Measurements from ENCODE around the gene NPR3.

NPR3 gene

GRCh38 chr5:32777222-32777621 lies 66.1 kb downstream of the NPR3 start:
- DNase-seq (ENCODE audit: low read depth): no peak
- no peak overlapping the region for H3K4me3 ChIP-seq (ENCODE audit: control insufficient read depth, low read depth, low read length)
- no peak for TF ChIP-seq CTCF (IDR thresholded peaks at IDR 0.05; ENCODE audit: control insufficient read depth, insufficient read depth, low read depth, low read length, missing control alignments)

GRCh38 chr5:32777733-32778132 lies 66.6 kb downstream of the NPR3 start:
- no peak overlapping the region for H3K4me3 ChIP-seq (ENCODE audit: control insufficient read depth, low read depth, low read length)
- TF ChIP-seq CTCF (IDR thresholded peaks at IDR 0.05; ENCODE audit: control insufficient read depth, insufficient read depth, low read depth, low read length, missing control alignments): no peak
- no peak for DNase-seq (ENCODE audit: low read depth)

- DNase-seq (ENCODE audit: low read depth): no peak
- no peak for TF ChIP-seq CTCF (IDR thresholded peaks at IDR 0.05; ENCODE audit: control insufficient read depth, insufficient read depth, low read depth, low read length, missing control alignments)
- H3K4me3 ChIP-seq (ENCODE audit: control insufficient read depth, low read depth, low read length): no peak overlapping the region
These were observed 67.3 kb downstream of the NPR3 start for GRCh38 chr5:32778403-32778802.

- no peak for TF ChIP-seq CTCF (IDR thresholded peaks at IDR 0.05; ENCODE audit: control insufficient read depth, insufficient read depth, low read depth, low read length, missing control alignments)
These were observed 68.8 kb downstream of the NPR3 start for GRCh38 chr5:32779754-32780415.

GRCh38 chr5:32780508-32780919 lies 69.4 kb downstream of the NPR3 start:
- DNase-seq (ENCODE audit: low read depth): no peak
- no peak for TF ChIP-seq CTCF (IDR thresholded peaks at IDR 0.05; ENCODE audit: control insufficient read depth, insufficient read depth, low read depth, low read length, missing control alignments)
- no peak overlapping the region for H3K4me3 ChIP-seq (ENCODE audit: control insufficient read depth, low read depth, low read length)

More at GRCh38 chr5:32779754-32780415, 68.8 kb downstream of the NPR3 start:
- no peak for DNase-seq (ENCODE audit: low read depth)
- no peak overlapping the region for H3K4me3 ChIP-seq (ENCODE audit: control insufficient read depth, low read depth, low read length)

- no peak overlapping the region for H3K4me3 ChIP-seq (ENCODE audit: control insufficient read depth, low read depth, low read length)
- no peak for DNase-seq (ENCODE audit: low read depth)
- TF ChIP-seq CTCF (IDR thresholded peaks at IDR 0.05; ENCODE audit: control insufficient read depth, insufficient read depth, low read depth, low read length, missing control alignments): no peak
These were observed 72.5 kb downstream of the NPR3 start for GRCh38 chr5:32783661-32784060.
